ENCODE results near the gene BPIFB2. TPM values are rescaled to one million over a fixed set of nuclear protein-coding genes. Genes with fewer than 3 reads are reported as not detected.

BPIFB2 gene
- polyA plus RNA-seq, 1 donor from 2014 or later, result not detected

- Histone ChIP-seq H3K9me3 (ENCODE audit: low read length) (no peaks in the 10 kb centered on the region), H4K20me1 (ENCODE audit: insufficient read depth) (no peaks in the 10 kb centered on the region), H3K9me2 (ENCODE audit: insufficient read depth, low read length) (no peaks in the 10 kb centered on the region), H2AFZ (ENCODE audit: low read depth, low read length) (no peak overlapping the region), H3K36me3 (ENCODE audit: insufficient read depth, low read length) (no peaks in the 10 kb centered on the region), H3K79me2 (replicated peaks; ENCODE audit: insufficient read depth, low read length) (no peaks in the 10 kb centered on the region), H3F3A (ENCODE audit: insufficient read depth, low read length, poor library complexity, severe bottlenecking) (no peaks in the 10 kb centered on the region), H3K4me3 (ENCODE audit: low read length) (no peak overlapping the region), H3K4me2 (ENCODE audit: low read length) (no peak overlapping the region), H3K9ac (ENCODE audit: low read length) (no peak overlapping the region), H3K27ac (ENCODE audit: low read length) (no peak overlapping the region), H3K27me3 (ENCODE audit: insufficient read depth, low read depth, low read length) (no peaks in the 10 kb centered on the region)
- no peak for TF ChIP-seq SMC3 (conservative IDR thresholded peaks at IDR 0.05; ENCODE audit: poor library complexity)
- no peak for TF ChIP-seq EZH2 (IDR thresholded peaks at IDR 0.05; ENCODE audit: borderline replicate concordance, insufficient read depth, low read length, poor library complexity, severe bottlenecking)
- no peak for TF ChIP-seq EP300 (conservative IDR thresholded peaks at IDR 0.05; ENCODE audit: poor library complexity, severe bottlenecking)
- no peak for TF ChIP-seq TAF1 (IDR thresholded peaks at IDR 0.05; ENCODE audit: low read depth)
- TF ChIP-seq, protein P1, sequence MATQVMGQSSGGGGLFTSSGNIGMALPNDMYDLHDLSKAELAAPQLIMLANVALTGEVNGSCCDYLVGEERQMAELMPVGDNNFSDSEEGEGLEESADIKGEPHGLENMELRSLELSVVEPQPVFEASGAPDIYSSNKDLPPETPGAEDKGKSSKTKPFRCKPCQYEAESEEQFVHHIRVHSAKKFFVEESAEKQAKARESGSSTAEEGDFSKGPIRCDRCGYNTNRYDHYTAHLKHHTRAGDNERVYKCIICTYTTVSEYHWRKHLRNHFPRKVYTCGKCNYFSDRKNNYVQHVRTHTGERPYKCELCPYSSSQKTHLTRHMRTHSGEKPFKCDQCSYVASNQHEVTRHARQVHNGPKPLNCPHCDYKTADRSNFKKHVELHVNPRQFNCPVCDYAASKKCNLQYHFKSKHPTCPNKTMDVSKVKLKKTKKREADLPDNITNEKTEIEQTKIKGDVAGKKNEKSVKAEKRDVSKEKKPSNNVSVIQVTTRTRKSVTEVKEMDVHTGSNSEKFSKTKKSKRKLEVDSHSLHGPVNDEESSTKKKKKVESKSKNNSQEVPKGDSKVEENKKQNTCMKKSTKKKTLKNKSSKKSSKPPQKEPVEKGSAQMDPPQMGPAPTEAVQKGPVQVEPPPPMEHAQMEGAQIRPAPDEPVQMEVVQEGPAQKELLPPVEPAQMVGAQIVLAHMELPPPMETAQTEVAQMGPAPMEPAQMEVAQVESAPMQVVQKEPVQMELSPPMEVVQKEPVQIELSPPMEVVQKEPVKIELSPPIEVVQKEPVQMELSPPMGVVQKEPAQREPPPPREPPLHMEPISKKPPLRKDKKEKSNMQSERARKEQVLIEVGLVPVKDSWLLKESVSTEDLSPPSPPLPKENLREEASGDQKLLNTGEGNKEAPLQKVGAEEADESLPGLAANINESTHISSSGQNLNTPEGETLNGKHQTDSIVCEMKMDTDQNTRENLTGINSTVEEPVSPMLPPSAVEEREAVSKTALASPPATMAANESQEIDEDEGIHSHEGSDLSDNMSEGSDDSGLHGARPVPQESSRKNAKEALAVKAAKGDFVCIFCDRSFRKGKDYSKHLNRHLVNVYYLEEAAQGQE (IDR thresholded peaks at IDR 0.05; ENCODE audit: borderline replicate concordance), result no peak
- TF ChIP-seq POLR2AphosphoS5 (IDR thresholded peaks at IDR 0.05), result no peak
Measured at GRCh38 chr20:33072813-33073212, 65.3 kb downstream of the BPIFB2 start.

Other genes with a start within 250 kb of the BPIFB2 start
- 8.7 and 9.0 TPM in 2 replicates for gene DNMT3B, start 245.3 kb upstream of the BPIFB2 start, polyA plus RNA-seq
- 209 and 210 TPM in 2 replicates for gene MAPRE1, start 187.8 kb upstream of the BPIFB2 start, polyA plus RNA-seq
- not detected in 2 replicates for gene EFCAB8, start 148.8 kb upstream of the BPIFB2 start, polyA plus RNA-seq
- gene SUN5, start 3.3 kb upstream of the BPIFB2 start, polyA plus RNA-seq, result not detected in 2 replicates
- gene BPIFB6, start 23.9 kb downstream of the BPIFB2 start, polyA plus RNA-seq, result not detected in 2 replicates
- gene BPIFB3, start 46.2 kb downstream of the BPIFB2 start, polyA plus RNA-seq, result not detected in 2 replicates
- not detected in 2 replicates for gene BPIFB4, start 71.9 kb downstream of the BPIFB2 start, polyA plus RNA-seq
- not detected in 2 replicates for gene BPIFA2, start 160.5 kb downstream of the BPIFB2 start, polyA plus RNA-seq
- gene BPIFA3, start 209.6 kb downstream of the BPIFB2 start, polyA plus RNA-seq, result not detected in 2 replicates
- not detected in 2 replicates for gene BPIFA1, start 228.3 kb downstream of the BPIFB2 start, polyA plus RNA-seq

All from neural cell (in vitro differentiated cells).